Stimulated activated naive B cell treated with anti-CD40 and anti-IgM and Interleukin-4, amounts not matched to agents 10 μg/mL and 1 μg/mL and 100 μg/mL, for 72 hours (primary cell): ENCODE results near the gene DNAJC27.

Source experiments
- ATAC-seq, 2 donors: fragments of 150-1000 bp; cut with Tn5 transposase; replicated peaks; 2 replicates each; pipeline ENCODE4 v1.10.0; 2021; ENCODE audit warnings: moderate library complexity in 1 of 2
- DNase-seq: peaks from one replicate; pipeline ENCODE4 v3.0.0; 2021
- H3K27ac Mint-ChIP-seq: one replicate; pipeline ENCODE4 v1.8.0; 2022; ENCODE audit warnings: mild to moderate bottlenecking, mixed read lengths
- H3K27me3 Mint-ChIP-seq, 2 donors: one replicate each; pipeline ENCODE4 v1.8.0; 2022; ENCODE audit warnings: mixed read lengths in 2 of 2
- H3K36me3 Mint-ChIP-seq, 2 donors: one replicate each; pipeline ENCODE4 v1.8.0; 2022; ENCODE audit warnings: mixed read lengths in 2 of 2, mild to moderate bottlenecking in 1 of 2
- H3K4me1 Mint-ChIP-seq, 2 donors: one replicate each; pipeline ENCODE4 v1.8.0; 2022; ENCODE audit warnings: mixed read lengths in 2 of 2, mild to moderate bottlenecking in 1 of 2
- H3K4me3 Mint-ChIP-seq, 2 donors: one replicate each; pipeline ENCODE4 v1.8.0; 2022; ENCODE audit warnings: mild to moderate bottlenecking in 2 of 2, mixed read lengths in 2 of 2, moderate library complexity in 1 of 2
- H3K9me3 Mint-ChIP-seq, 2 donors: one replicate each; pipeline ENCODE4 v1.8.0; 2022; ENCODE audit warnings: mixed read lengths in 2 of 2, mild to moderate bottlenecking in 1 of 2

The DNAJC27 gene

GRCh38 chr2:24984912-24985311, 13.2 kb upstream of the DNAJC27 start:
- Mint-ChIP-seq H3K27ac (no peak overlapping the region), H3K27me3 (peaks cover 0 to 13% of the 10 kb centered on the region in 2 donors), H3K4me3 (no peak overlapping the region), H3K36me3 (peaks cover 0 to 3% of the 10 kb centered on the region in 2 donors), H3K9me3 (no peaks in the 10 kb centered on the region), H3K4me1 (no peaks in the 10 kb centered on the region)
- DNase-seq (no peak), ATAC-seq (peak in 1 of 2 donors; percentile 36)

GRCh38 chr2:24981411-24982136, 9.8 kb upstream of the DNAJC27 start:
- no peak overlapping the region for H3K27ac Mint-ChIP-seq
- peaks cover 0 to 13% of the 10 kb centered on the region in 2 donors for H3K27me3 Mint-ChIP-seq
- peaks cover 0 to 3% of the 10 kb centered on the region in 2 donors for H3K36me3 Mint-ChIP-seq
- H3K9me3 Mint-ChIP-seq = no peaks in the 10 kb centered on the region
- ATAC-seq (no peak), DNase-seq (no peak)
- H3K4me1 Mint-ChIP-seq = no peaks in the 10 kb centered on the region
- no peak overlapping the region for H3K4me3 Mint-ChIP-seq

- H3K27ac Mint-ChIP-seq = no peak overlapping the region
- no peaks in the 10 kb centered on the region for H3K9me3 Mint-ChIP-seq
- no peak overlapping the region for H3K4me3 Mint-ChIP-seq
- ATAC-seq (no peak), DNase-seq (no peak)
- H3K4me1 Mint-ChIP-seq = peaks cover 1 to 7% of the 10 kb centered on the region in 2 donors
- no peaks in the 10 kb centered on the region for H3K27me3 Mint-ChIP-seq
- H3K36me3 Mint-ChIP-seq = peaks cover 0 to 3% of the 10 kb centered on the region in 2 donors
Observed at GRCh38 chr2:24978661-24979060, 6.9 kb upstream of the DNAJC27 start.

GRCh38 chr2:24977631-24978030, 5.9 kb upstream of the DNAJC27 start:
- DNase-seq (no peak), ATAC-seq (no peak)
- no peak overlapping the region for H3K4me3 Mint-ChIP-seq
- H3K9me3 Mint-ChIP-seq = no peaks in the 10 kb centered on the region
- H3K27ac Mint-ChIP-seq = no peak overlapping the region
- H3K27me3 Mint-ChIP-seq = no peaks in the 10 kb centered on the region
- H3K36me3 Mint-ChIP-seq = peaks cover 0 to 3% of the 10 kb centered on the region in 2 donors
- peaks cover 1 to 7% of the 10 kb centered on the region in 2 donors for H3K4me1 Mint-ChIP-seq

GRCh38 chr2:24973812-24974211, 2.1 kb upstream of the DNAJC27 start:
- H3K27ac Mint-ChIP-seq = no peak overlapping the region
- DNase-seq (no peak), ATAC-seq (no peak)
- H3K36me3 Mint-ChIP-seq = peaks cover 4 to 5% of the 10 kb centered on the region in 2 donors
- H3K9me3 Mint-ChIP-seq = no peaks in the 10 kb centered on the region
- H3K4me3 Mint-ChIP-seq = no peak overlapping the region
- peaks cover 1 to 7% of the 10 kb centered on the region in 2 donors for H3K4me1 Mint-ChIP-seq
- no peaks in the 10 kb centered on the region for H3K27me3 Mint-ChIP-seq

- DNase-seq (peak; percentile 20), ATAC-seq (no peak)
- H3K36me3 Mint-ChIP-seq = peaks cover 4 to 5% of the 10 kb centered on the region in 2 donors
- H3K4me1 Mint-ChIP-seq = peaks cover 1 to 7% of the 10 kb centered on the region in 2 donors
- no peaks in the 10 kb centered on the region for H3K27me3 Mint-ChIP-seq
- peak overlapping the region; percentile 100 for H3K27ac Mint-ChIP-seq
- no peaks in the 10 kb centered on the region for H3K9me3 Mint-ChIP-seq
- H3K4me3 Mint-ChIP-seq = peak overlapping the region; percentile 96 to 97
Observed at GRCh38 chr2:24972315-24972961, 683 bp upstream of the DNAJC27 start.

- H3K4me1 Mint-ChIP-seq = peaks cover 1 to 7% of the 10 kb centered on the region in 2 donors
- DNase-seq (no peak), ATAC-seq (peak; percentile 14)
- H3K27ac Mint-ChIP-seq = peak overlapping the region; percentile 100
- no peaks in the 10 kb centered on the region for H3K27me3 Mint-ChIP-seq
- H3K4me3 Mint-ChIP-seq = peak overlapping the region; percentile 96 to 97
- no peaks in the 10 kb centered on the region for H3K9me3 Mint-ChIP-seq
- H3K36me3 Mint-ChIP-seq = peaks cover 7 to 15% of the 10 kb centered on the region in 2 donors
Observed at GRCh38 chr2:24971286-24971535, 544 bp downstream of the DNAJC27 start.

GRCh38 chr2:24970483-24971285, 1.1 kb downstream of the DNAJC27 start:
- Mint-ChIP-seq H3K9me3 (no peaks in the 10 kb centered on the region), H3K27ac (peak overlapping the region; percentile 100), H3K4me3 (peak overlapping the region; percentile 96 to 97), H3K36me3 (peaks cover 11 to 19% of the 10 kb centered on the region in 2 donors), H3K4me1 (peaks cover 1 to 6% of the 10 kb centered on the region in 2 donors), H3K27me3 (no peaks in the 10 kb centered on the region)
- no peak for ATAC-seq
- no peak for DNase-seq

GRCh38 chr2:24969784-24970183, 2.0 kb downstream of the DNAJC27 start:
- no peaks in the 10 kb centered on the region for H3K9me3 Mint-ChIP-seq
- H3K36me3 Mint-ChIP-seq = peaks cover 13 to 20% of the 10 kb centered on the region in 2 donors
- no peak for DNase-seq

GRCh38 chr2:24961903-24962302, 9.9 kb downstream of the DNAJC27 start:
- no peaks in the 10 kb centered on the region for H3K27me3 Mint-ChIP-seq
- H3K27ac Mint-ChIP-seq = no peak overlapping the region
- H3K4me3 Mint-ChIP-seq = no peak overlapping the region
- H3K9me3 Mint-ChIP-seq = no peaks in the 10 kb centered on the region
- ATAC-seq (no peak), DNase-seq (no peak)
- peaks cover 5 to 6% of the 10 kb centered on the region in 2 donors for H3K4me1 Mint-ChIP-seq
- H3K36me3 Mint-ChIP-seq = peaks cover 52 to 78% of the 10 kb centered on the region in 2 donors

More at GRCh38 chr2:24969784-24970183, 2.0 kb downstream of the DNAJC27 start:
- Mint-ChIP-seq H3K27me3 (no peaks in the 10 kb centered on the region), H3K27ac (no peak overlapping the region), H3K4me3 (no peak overlapping the region), H3K4me1 (no peaks in the 10 kb centered on the region)
- ATAC-seq = no peak

- no peak for ATAC-seq
Observed at GRCh38 chr2:24959761-24960160, 12.0 kb downstream of the DNAJC27 start.

GRCh38 chr2:24958411-24958935, 13.3 kb downstream of the DNAJC27 start:
- no peak for ATAC-seq
- Mint-ChIP-seq H3K27me3 (no peaks in the 10 kb centered on the region), H3K4me3 (no peak overlapping the region), H3K27ac (no peak overlapping the region), H3K9me3 (peaks cover 0 to 7% of the 10 kb centered on the region in 2 donors), H3K36me3 (peaks cover 72 to 92% of the 10 kb centered on the region in 2 donors), H3K4me1 (peaks cover 5 to 6% of the 10 kb centered on the region in 2 donors)
- no peak for DNase-seq

More at GRCh38 chr2:24959761-24960160, 12.0 kb downstream of the DNAJC27 start:
- Mint-ChIP-seq H3K36me3 (peaks cover 65 to 87% of the 10 kb centered on the region in 2 donors), H3K27ac (no peak overlapping the region), H3K9me3 (peaks cover 0 to 7% of the 10 kb centered on the region in 2 donors), H3K4me3 (no peak overlapping the region), H3K4me1 (peaks cover 5 to 6% of the 10 kb centered on the region in 2 donors), H3K27me3 (no peaks in the 10 kb centered on the region)
- no peak for DNase-seq

- ATAC-seq (no peak), DNase-seq (no peak)
- Mint-ChIP-seq H3K36me3 (peaks cover 74 to 92% of the 10 kb centered on the region in 2 donors), H3K4me3 (no peak overlapping the region), H3K27ac (no peak overlapping the region), H3K9me3 (peaks cover 0 to 7% of the 10 kb centered on the region in 2 donors), H3K4me1 (peaks cover 5 to 6% of the 10 kb centered on the region in 2 donors), H3K27me3 (no peaks in the 10 kb centered on the region)
Observed at GRCh38 chr2:24957976-24958375, 13.8 kb downstream of the DNAJC27 start.

GRCh38 chr2:24957221-24957620, 14.5 kb downstream of the DNAJC27 start:
- H3K27ac Mint-ChIP-seq = no peak overlapping the region
- ATAC-seq (no peak), DNase-seq (no peak)
- peaks cover 5 to 6% of the 10 kb centered on the region in 2 donors for H3K4me1 Mint-ChIP-seq
- peaks cover 0 to 7% of the 10 kb centered on the region in 2 donors for H3K9me3 Mint-ChIP-seq
- H3K4me3 Mint-ChIP-seq = no peak overlapping the region
- peaks cover 70 to 91% of the 10 kb centered on the region in 2 donors for H3K36me3 Mint-ChIP-seq
- no peaks in the 10 kb centered on the region for H3K27me3 Mint-ChIP-seq
